ENCODE measurements around the gene FRYL.
"Not testable (repeated sequence)": the region's sequence is repeated elsewhere in the genome, so short reads cannot be mapped to it uniquely, and the experiment has no call there.

Gene FRYL

GRCh38 chr4:48720459-48720858 lies 59.6 kb downstream of the FRYL start:
- no peak for DNase-seq (ENCODE audit: low read depth)
- H3K4me3 ChIP-seq (ENCODE audit: low read length): no peak overlapping the region
- no peak for TF ChIP-seq CTCF (conservative IDR thresholded peaks at IDR 0.05; ENCODE audit: low read length)

GRCh38 chr4:48718818-48719465 lies 61.1 kb downstream of the FRYL start:
- no peak overlapping the region for H3K4me3 ChIP-seq (ENCODE audit: low read length)
- TF ChIP-seq CTCF (conservative IDR thresholded peaks at IDR 0.05; ENCODE audit: low read length): no peak
- DNase-seq (ENCODE audit: low read depth): no peak

- DNase-seq (ENCODE audit: low read depth); H3K4me3 ChIP-seq (ENCODE audit: low read length): not testable (repeated sequence)
These were observed 63.8 kb downstream of the FRYL start for GRCh38 chr4:48716285-48716684.

- DNase-seq (ENCODE audit: low read depth): no peak
- H3K4me3 ChIP-seq (ENCODE audit: low read length): no peak overlapping the region
- no peak for TF ChIP-seq CTCF (conservative IDR thresholded peaks at IDR 0.05; ENCODE audit: low read length)
These were observed 69.5 kb downstream of the FRYL start for GRCh38 chr4:48710446-48711209.

- H3K4me3 ChIP-seq (ENCODE audit: low read length): no peak overlapping the region
- DNase-seq (ENCODE audit: low read depth): no peak
- TF ChIP-seq CTCF (conservative IDR thresholded peaks at IDR 0.05; ENCODE audit: low read length): no peak
These were observed 70.2 kb downstream of the FRYL start for GRCh38 chr4:48709901-48710300.

GRCh38 chr4:48708610-48709009 lies 71.5 kb downstream of the FRYL start:
- H3K4me3 ChIP-seq (ENCODE audit: low read length): no peak overlapping the region
- TF ChIP-seq CTCF (conservative IDR thresholded peaks at IDR 0.05; ENCODE audit: low read length): no peak
- no peak for DNase-seq (ENCODE audit: low read depth)

GRCh38 chr4:48706736-48707135 lies 73.3 kb downstream of the FRYL start:
- DNase-seq (ENCODE audit: low read depth): no peak
- no peak overlapping the region for H3K4me3 ChIP-seq (ENCODE audit: low read length)
- TF ChIP-seq CTCF (conservative IDR thresholded peaks at IDR 0.05; ENCODE audit: low read length): no peak
